Liver (tissue), 3 donors: ENCODE measurements around the gene THSD4.

Experiments used
- ZBTB33 ChIP-seq: IDR thresholded peaks from 2 replicates; pipeline ENCODE4 v1.6.1; 2016; ENCODE audit warnings: antibody characterized with exemption
- TF ChIP-seq, protein P1 (sequence below): IDR thresholded peaks from 2 replicates; pipeline ENCODE4 v1.6.1; 2016; ENCODE audit warnings: antibody characterized with exemption
- TF ChIP-seq, protein P2 (sequence below): fragments of 150-350 bp; IDR thresholded peaks from 2 replicates; pipeline ENCODE4 v1.5.1; 2017; ENCODE audit warnings: improper control_type of control experiment, low read depth, low read length; ENCODE audit not compliant: missing input control
- donor health status: healthy.
- donor health status: healthy.

- TF ChIP-seq, protein P1, sequence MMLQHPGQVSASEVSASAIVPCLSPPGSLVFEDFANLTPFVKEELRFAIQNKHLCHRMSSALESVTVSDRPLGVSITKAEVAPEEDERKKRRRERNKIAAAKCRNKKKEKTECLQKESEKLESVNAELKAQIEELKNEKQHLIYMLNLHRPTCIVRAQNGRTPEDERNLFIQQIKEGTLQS: no peak
- TF ChIP-seq, protein P2, sequence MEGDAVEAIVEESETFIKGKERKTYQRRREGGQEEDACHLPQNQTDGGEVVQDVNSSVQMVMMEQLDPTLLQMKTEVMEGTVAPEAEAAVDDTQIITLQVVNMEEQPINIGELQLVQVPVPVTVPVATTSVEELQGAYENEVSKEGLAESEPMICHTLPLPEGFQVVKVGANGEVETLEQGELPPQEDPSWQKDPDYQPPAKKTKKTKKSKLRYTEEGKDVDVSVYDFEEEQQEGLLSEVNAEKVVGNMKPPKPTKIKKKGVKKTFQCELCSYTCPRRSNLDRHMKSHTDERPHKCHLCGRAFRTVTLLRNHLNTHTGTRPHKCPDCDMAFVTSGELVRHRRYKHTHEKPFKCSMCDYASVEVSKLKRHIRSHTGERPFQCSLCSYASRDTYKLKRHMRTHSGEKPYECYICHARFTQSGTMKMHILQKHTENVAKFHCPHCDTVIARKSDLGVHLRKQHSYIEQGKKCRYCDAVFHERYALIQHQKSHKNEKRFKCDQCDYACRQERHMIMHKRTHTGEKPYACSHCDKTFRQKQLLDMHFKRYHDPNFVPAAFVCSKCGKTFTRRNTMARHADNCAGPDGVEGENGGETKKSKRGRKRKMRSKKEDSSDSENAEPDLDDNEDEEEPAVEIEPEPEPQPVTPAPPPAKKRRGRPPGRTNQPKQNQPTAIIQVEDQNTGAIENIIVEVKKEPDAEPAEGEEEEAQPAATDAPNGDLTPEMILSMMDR: no peak
- TF ChIP-seq ZBTB33: no peak
These were observed 24.0 kb downstream of the THSD4 start for GRCh38 chr15:71139241-71139640.
